Measurements from ENCODE around the gene KDELR1.

KDELR1 gene

DNA sequence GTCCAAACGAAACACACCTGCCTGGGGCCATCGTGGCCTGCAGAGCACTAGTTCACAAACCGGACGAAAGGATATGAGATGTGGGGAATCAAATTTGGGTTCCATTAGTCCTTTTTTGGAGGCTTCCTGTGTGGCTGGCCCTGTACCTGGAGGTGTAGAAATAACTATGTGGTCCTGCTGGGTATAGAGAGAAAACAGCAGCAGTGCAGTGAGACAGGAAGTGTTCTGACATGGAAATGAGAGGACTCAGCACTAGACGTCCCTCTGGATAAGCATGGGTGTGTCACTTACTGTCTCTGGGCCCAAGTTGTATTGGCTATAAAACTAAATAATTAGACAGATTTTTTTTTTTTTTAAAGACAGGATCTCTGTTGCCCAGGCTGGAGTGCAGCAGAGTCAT lies 12.3 kb downstream of the KDELR1 start:
- no peak; the same call in 1 of the 3 replicates for ATAC-seq
- no peak for TF ChIP-seq RARB (CRISPR knock-in tag; IDR thresholded peaks at IDR 0.05)
- no peak for TF ChIP-seq SNAI2 (CRISPR knock-in tag; IDR thresholded peaks at IDR 0.05)
- TF ChIP-seq CSRNP3 (CRISPR knock-in tag; IDR thresholded peaks at IDR 0.05) = no peak
- no peak for TF ChIP-seq ARNTL (CRISPR knock-in tag; IDR thresholded peaks at IDR 0.05; ENCODE audit: borderline replicate concordance, low read depth)
- no peak for TF ChIP-seq ZFP30 (CRISPR knock-in tag; IDR thresholded peaks at IDR 0.05)
- no peak for TF ChIP-seq ZNF565 (CRISPR knock-in tag; conservative IDR thresholded peaks at IDR 0.05; ENCODE audit: low read depth)
- no peak for TF ChIP-seq TCF4 (CRISPR knock-in tag; IDR thresholded peaks at IDR 0.05; ENCODE audit: borderline replicate concordance)
- no peak for TF ChIP-seq GLIS3 (CRISPR knock-in tag; IDR thresholded peaks at IDR 0.05)
- no peak for TF ChIP-seq ZC3H10 (CRISPR knock-in tag; IDR thresholded peaks at IDR 0.05)
- no peak for TF ChIP-seq PPARA (CRISPR knock-in tag; IDR thresholded peaks at IDR 0.05; ENCODE audit: borderline replicate concordance)
- no peak for TF ChIP-seq OSR1 (CRISPR knock-in tag; IDR thresholded peaks at IDR 0.05)
- TF ChIP-seq ZNF8 (CRISPR knock-in tag; IDR thresholded peaks at IDR 0.05) = no peak

GRCh38 chr19:48378194-48378570 lies 13.2 kb downstream of the KDELR1 start:
- ATAC-seq = no peak
- TF ChIP-seq TSHZ2 (CRISPR knock-in tag; IDR thresholded peaks at IDR 0.05) (no peak), ZC3H10 (CRISPR knock-in tag; IDR thresholded peaks at IDR 0.05) (no peak), RARB (CRISPR knock-in tag; IDR thresholded peaks at IDR 0.05) (no peak), TCF4 (CRISPR knock-in tag; IDR thresholded peaks at IDR 0.05; ENCODE audit: borderline replicate concordance) (no peak), PPARA (CRISPR knock-in tag; IDR thresholded peaks at IDR 0.05; ENCODE audit: borderline replicate concordance) (no peak), ESRRG (CRISPR knock-in tag; IDR thresholded peaks at IDR 0.05) (no peak), ZNF565 (CRISPR knock-in tag; conservative IDR thresholded peaks at IDR 0.05; ENCODE audit: low read depth) (no peak)

- ATAC-seq = no peak
- no peak for TF ChIP-seq ZNF70 (CRISPR knock-in tag; IDR thresholded peaks at IDR 0.05)
- no peak for TF ChIP-seq POU6F1 (CRISPR knock-in tag; IDR thresholded peaks at IDR 0.05; ENCODE audit: borderline replicate concordance, low read depth)
- TF ChIP-seq RARB (CRISPR knock-in tag; IDR thresholded peaks at IDR 0.05) = no peak
- TF ChIP-seq OSR1 (CRISPR knock-in tag; IDR thresholded peaks at IDR 0.05) = no peak
- no peak for TF ChIP-seq CREB5 (CRISPR knock-in tag; IDR thresholded peaks at IDR 0.05; ENCODE audit: low read depth)
- TF ChIP-seq ZNF565 (CRISPR knock-in tag; conservative IDR thresholded peaks at IDR 0.05; ENCODE audit: low read depth) = no peak
- TF ChIP-seq ISL1 (CRISPR knock-in tag; IDR thresholded peaks at IDR 0.05) = no peak
- no peak for TF ChIP-seq ZNF8 (CRISPR knock-in tag; IDR thresholded peaks at IDR 0.05)
- no peak for TF ChIP-seq ZFP30 (CRISPR knock-in tag; IDR thresholded peaks at IDR 0.05)
- no peak for TF ChIP-seq ZFP3 (CRISPR knock-in tag; IDR thresholded peaks at IDR 0.05)
- TF ChIP-seq, protein P1, sequence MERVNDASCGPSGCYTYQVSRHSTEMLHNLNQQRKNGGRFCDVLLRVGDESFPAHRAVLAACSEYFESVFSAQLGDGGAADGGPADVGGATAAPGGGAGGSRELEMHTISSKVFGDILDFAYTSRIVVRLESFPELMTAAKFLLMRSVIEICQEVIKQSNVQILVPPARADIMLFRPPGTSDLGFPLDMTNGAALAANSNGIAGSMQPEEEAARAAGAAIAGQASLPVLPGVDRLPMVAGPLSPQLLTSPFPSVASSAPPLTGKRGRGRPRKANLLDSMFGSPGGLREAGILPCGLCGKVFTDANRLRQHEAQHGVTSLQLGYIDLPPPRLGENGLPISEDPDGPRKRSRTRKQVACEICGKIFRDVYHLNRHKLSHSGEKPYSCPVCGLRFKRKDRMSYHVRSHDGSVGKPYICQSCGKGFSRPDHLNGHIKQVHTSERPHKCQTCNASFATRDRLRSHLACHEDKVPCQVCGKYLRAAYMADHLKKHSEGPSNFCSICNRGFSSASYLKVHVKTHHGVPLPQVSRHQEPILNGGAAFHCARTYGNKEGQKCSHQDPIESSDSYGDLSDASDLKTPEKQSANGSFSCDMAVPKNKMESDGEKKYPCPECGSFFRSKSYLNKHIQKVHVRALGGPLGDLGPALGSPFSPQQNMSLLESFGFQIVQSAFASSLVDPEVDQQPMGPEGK (CRISPR knock-in tag; IDR thresholded peaks at IDR 0.05; ENCODE audit: borderline replicate concordance) = no peak
- no peak for TF ChIP-seq ZC3H10 (CRISPR knock-in tag; IDR thresholded peaks at IDR 0.05)
- no peak for TF ChIP-seq ESRRG (CRISPR knock-in tag; IDR thresholded peaks at IDR 0.05)
- no peak for TF ChIP-seq ARNTL (CRISPR knock-in tag; IDR thresholded peaks at IDR 0.05; ENCODE audit: borderline replicate concordance, low read depth)
Observed at GRCh38 chr19:48373567-48373966, 17.8 kb downstream of the KDELR1 start.
